Panc1 (cell line): ENCODE data around the gene EDAR.

Experiments used
- CTCF ChIP-seq: fragments of 450-650 bp; IDR thresholded peaks from 2 replicates; pipeline ENCODE4 v1.5.1; 2017; ENCODE audit warnings: mild to moderate bottlenecking
- POLR2AphosphoS5 ChIP-seq: IDR thresholded peaks from 2 replicates; pipeline ENCODE4 v1.6.1; 2012; ENCODE audit warnings: mild to moderate bottlenecking, low read depth, low read length, moderate library complexity

- TF ChIP-seq CTCF (no peak), POLR2AphosphoS5 (no peak)
Measured at GRCh38 chr2:108925735-108926134, 63.3 kb downstream of the EDAR start.
